NB4 (cell line): ENCODE results near the gene PKIG.

Source experiments
- CTCF ChIP-seq: IDR thresholded peaks from one replicate; pipeline ENCODE4 v1.5.1; 2012; ENCODE audit warnings: low read depth, low read length
- MAX ChIP-seq: IDR thresholded peaks from 2 replicates; pipeline ENCODE4 v1.6.1; 2011; ENCODE audit warnings: low read depth, low read length
- MYC ChIP-seq: IDR thresholded peaks from 2 replicates; pipeline ENCODE4 v1.6.1; 2011; ENCODE audit warnings: low read depth, low read length
- POLR2A ChIP-seq: IDR thresholded peaks from 2 replicates; pipeline ENCODE4 v1.6.1; 2011; ENCODE audit warnings: mild to moderate bottlenecking; ENCODE audit not compliant: insufficient read length; ENCODE audit errors: extremely low read depth

GRCh38 chr20:44549123-44549522 lies 33.3 kb upstream of the PKIG start:
- TF ChIP-seq CTCF = no peak
- TF ChIP-seq MAX = no peak
- no peak for TF ChIP-seq POLR2A
- TF ChIP-seq MYC = no peak
